Activated T-helper 1 cell treated with anti-CD3 and anti-CD28 coated beads, Interleukin-12 subunit alpha, Interleukin-12 subunit beta, Interleukin-2, Interleukin-4 antibody, amounts not matched to agents 30 ng/mL and 10 ng/mL and 1 ng/mL, durations not matched to agents 14 hours and 24 hours and 36 hours (primary cell): ENCODE results near the gene TICAM2. TPM values are rescaled to one million over a fixed set of nuclear protein-coding genes. Genes with fewer than 3 reads are reported as not detected.

ENCODE experiments used
- DNase-seq: peaks from one replicate; pipeline ENCODE4 v3.0.0; 2021; ENCODE audit warnings: low spot score
- H3K27ac Mint-ChIP-seq: one replicate; pipeline ENCODE4 v1.8.0; 2021; ENCODE audit warnings: mild to moderate bottlenecking, mixed read lengths
- H3K27me3 Mint-ChIP-seq: one replicate; pipeline ENCODE4 v1.8.0; 2022; ENCODE audit warnings: mild to moderate bottlenecking, moderate library complexity, mixed read lengths; ENCODE audit not compliant: insufficient read depth
- H3K36me3 Mint-ChIP-seq: one replicate; pipeline ENCODE4 v1.8.0; 2021; ENCODE audit warnings: low read depth, mixed read lengths
- H3K4me1 Mint-ChIP-seq: one replicate; pipeline ENCODE4 v1.8.0; 2021; ENCODE audit warnings: low read depth, mixed read lengths
- H3K4me3 Mint-ChIP-seq: one replicate; pipeline ENCODE4 v1.8.0; 2021; ENCODE audit warnings: mild to moderate bottlenecking, moderate library complexity, mixed read lengths
- H3K9me3 Mint-ChIP-seq: one replicate; pipeline ENCODE4 v1.8.0; 2021; ENCODE audit warnings: mixed read lengths
- intact Hi-C: fragments of 100-400 bp; cut with micrococcal nuclease; formaldehyde crosslinking; loops from one replicate; pipeline ENCODE4 v1.15.1; 2024
- total RNA-seq: library from RNA; stranded (reverse); gene quantifications from 2 replicates; pipeline ENCODE4 v1.2.3, GENCODE V29; 2022

Gene TICAM2
- total RNA-seq, 1 donor from 2014 or later = 1.1 TPM

DNA sequence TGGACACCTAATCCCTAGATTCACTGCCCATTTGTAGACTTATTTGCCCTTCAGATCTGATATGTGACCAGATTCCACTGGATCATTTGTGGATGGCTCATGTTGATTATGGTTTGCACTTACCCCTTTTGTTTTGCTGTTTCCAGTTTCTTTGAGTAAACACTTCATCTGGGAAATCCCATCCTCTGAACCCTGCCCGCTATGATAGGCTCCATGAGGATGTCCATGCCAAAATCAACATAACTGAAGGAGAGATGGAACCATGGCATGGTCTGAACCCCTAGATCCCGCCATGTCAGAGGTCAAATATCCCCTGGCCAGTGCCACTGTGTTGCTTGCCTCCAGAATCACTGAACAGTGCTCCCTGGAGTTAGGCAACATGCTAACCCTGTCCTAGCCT is 46.0 kb downstream of the TICAM2 start:
- intact Hi-C loops = no loop called here
- peaks cover 10% of the 10 kb centered on the region for H3K4me1 Mint-ChIP-seq
- no peaks in the 10 kb centered on the region for H3K36me3 Mint-ChIP-seq
- H3K9me3 Mint-ChIP-seq = peaks cover 3% of the 10 kb centered on the region
- no peak for DNase-seq
- H3K4me3 Mint-ChIP-seq = no peak overlapping the region
- no peak overlapping the region for H3K27ac Mint-ChIP-seq
- H3K27me3 Mint-ChIP-seq = peaks cover 19% of the 10 kb centered on the region

GRCh38 chr5:115555084-115555633 is 47.1 kb downstream of the TICAM2 start:
- no peaks in the 10 kb centered on the region for H3K9me3 Mint-ChIP-seq
- H3K27ac Mint-ChIP-seq = no peak overlapping the region
- peaks cover 10% of the 10 kb centered on the region for H3K4me1 Mint-ChIP-seq
- H3K4me3 Mint-ChIP-seq = no peak overlapping the region
- intact Hi-C loops = no loop called here
- peaks cover 12% of the 10 kb centered on the region for H3K27me3 Mint-ChIP-seq
- H3K36me3 Mint-ChIP-seq = no peaks in the 10 kb centered on the region
- DNase-seq = no peak

DNA sequence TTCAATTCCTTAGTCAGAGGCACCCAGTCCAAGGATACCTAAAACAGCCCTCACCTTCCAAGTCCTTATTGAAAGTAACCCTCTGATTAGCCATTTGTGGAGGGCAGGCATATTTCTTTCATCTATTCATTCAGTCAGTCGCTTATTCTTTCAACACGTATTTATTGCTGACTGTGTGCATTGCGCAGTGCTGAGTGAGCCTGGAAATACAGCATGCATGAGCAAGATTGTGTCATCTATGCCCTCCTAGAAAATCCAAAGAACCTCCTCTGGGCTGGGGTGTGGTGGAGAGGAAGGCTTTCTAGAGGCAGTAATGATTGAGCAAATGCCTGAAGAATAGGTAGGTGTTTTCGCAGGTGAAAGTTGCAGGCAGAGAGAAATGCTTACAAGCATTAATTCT is 49.2 kb downstream of the TICAM2 start:
- H3K27me3 Mint-ChIP-seq = peaks cover 10% of the 10 kb centered on the region
- no peak overlapping the region for H3K27ac Mint-ChIP-seq
- intact Hi-C loops = no loop called here
- no peaks in the 10 kb centered on the region for H3K36me3 Mint-ChIP-seq
- H3K9me3 Mint-ChIP-seq = no peaks in the 10 kb centered on the region
- no peak for DNase-seq
- peaks cover 8% of the 10 kb centered on the region for H3K4me1 Mint-ChIP-seq
- no peak overlapping the region for H3K4me3 Mint-ChIP-seq

DNA sequence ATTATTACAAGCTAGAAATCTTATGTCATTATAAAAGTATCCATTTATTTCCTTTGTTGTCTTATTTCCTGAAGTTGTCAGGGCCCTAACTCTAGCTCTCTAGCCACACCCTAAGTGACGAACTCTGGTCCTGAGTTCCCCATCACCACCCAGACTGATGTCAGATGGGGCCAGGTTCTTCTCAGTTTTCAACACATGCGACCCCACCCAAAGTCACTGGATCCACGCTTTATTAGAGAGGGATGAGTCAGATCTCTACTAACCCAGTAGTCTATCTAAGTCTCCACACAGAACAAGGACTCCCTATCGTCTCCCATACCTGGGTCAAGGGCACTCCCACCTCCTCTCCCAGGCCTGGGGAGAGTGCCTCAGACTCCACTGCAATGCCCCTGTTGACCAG is 50.9 kb downstream of the TICAM2 start:
- no peaks in the 10 kb centered on the region for H3K4me1 Mint-ChIP-seq
- DNase-seq = no peak
- no peak overlapping the region for H3K27ac Mint-ChIP-seq
- intact Hi-C loops = no loop called here
- peaks cover under 1% of the 10 kb centered on the region for H3K9me3 Mint-ChIP-seq
- no peak overlapping the region for H3K4me3 Mint-ChIP-seq
- no peaks in the 10 kb centered on the region for H3K36me3 Mint-ChIP-seq
- peaks cover 8% of the 10 kb centered on the region for H3K27me3 Mint-ChIP-seq

GRCh38 chr5:115549154-115549553 is 53.1 kb downstream of the TICAM2 start:
- DNase-seq = no peak
- peaks cover 3% of the 10 kb centered on the region for H3K36me3 Mint-ChIP-seq
- peaks cover 8% of the 10 kb centered on the region for H3K4me1 Mint-ChIP-seq
- no peak overlapping the region for H3K4me3 Mint-ChIP-seq
- peaks cover 10% of the 10 kb centered on the region for H3K9me3 Mint-ChIP-seq
- H3K27ac Mint-ChIP-seq = no peak overlapping the region
- H3K27me3 Mint-ChIP-seq = peaks cover 8% of the 10 kb centered on the region
- intact Hi-C loops = no loop called here

- Mint-ChIP-seq H3K27me3 (peaks cover 8% of the 10 kb centered on the region), H3K4me1 (peaks cover 8% of the 10 kb centered on the region), H3K27ac (no peak overlapping the region), H3K9me3 (peaks cover 10% of the 10 kb centered on the region), H3K4me3 (no peak overlapping the region), H3K36me3 (peaks cover 3% of the 10 kb centered on the region)
- DNase-seq = no peak
- intact Hi-C loops = no loop called here
Measured at GRCh38 chr5:115548683-115549082, 53.6 kb downstream of the TICAM2 start.

- Mint-ChIP-seq H3K9me3 (peaks cover 10% of the 10 kb centered on the region), H3K27me3 (no peaks in the 10 kb centered on the region), H3K36me3 (peaks cover 33% of the 10 kb centered on the region), H3K27ac (no peak overlapping the region), H3K4me1 (peaks cover 38% of the 10 kb centered on the region), H3K4me3 (peak overlapping the region; percentile 99)
- no peak for DNase-seq
- intact Hi-C loops = loop anchor here (1.0 to 2.0 kb wide), 3 partner anchors 283 to 539 kb away; partner anchors contain the start of genes COMMD10 and PGGT1B
Measured at GRCh38 chr5:115545351-115545882, 56.9 kb downstream of the TICAM2 start.

DNA sequence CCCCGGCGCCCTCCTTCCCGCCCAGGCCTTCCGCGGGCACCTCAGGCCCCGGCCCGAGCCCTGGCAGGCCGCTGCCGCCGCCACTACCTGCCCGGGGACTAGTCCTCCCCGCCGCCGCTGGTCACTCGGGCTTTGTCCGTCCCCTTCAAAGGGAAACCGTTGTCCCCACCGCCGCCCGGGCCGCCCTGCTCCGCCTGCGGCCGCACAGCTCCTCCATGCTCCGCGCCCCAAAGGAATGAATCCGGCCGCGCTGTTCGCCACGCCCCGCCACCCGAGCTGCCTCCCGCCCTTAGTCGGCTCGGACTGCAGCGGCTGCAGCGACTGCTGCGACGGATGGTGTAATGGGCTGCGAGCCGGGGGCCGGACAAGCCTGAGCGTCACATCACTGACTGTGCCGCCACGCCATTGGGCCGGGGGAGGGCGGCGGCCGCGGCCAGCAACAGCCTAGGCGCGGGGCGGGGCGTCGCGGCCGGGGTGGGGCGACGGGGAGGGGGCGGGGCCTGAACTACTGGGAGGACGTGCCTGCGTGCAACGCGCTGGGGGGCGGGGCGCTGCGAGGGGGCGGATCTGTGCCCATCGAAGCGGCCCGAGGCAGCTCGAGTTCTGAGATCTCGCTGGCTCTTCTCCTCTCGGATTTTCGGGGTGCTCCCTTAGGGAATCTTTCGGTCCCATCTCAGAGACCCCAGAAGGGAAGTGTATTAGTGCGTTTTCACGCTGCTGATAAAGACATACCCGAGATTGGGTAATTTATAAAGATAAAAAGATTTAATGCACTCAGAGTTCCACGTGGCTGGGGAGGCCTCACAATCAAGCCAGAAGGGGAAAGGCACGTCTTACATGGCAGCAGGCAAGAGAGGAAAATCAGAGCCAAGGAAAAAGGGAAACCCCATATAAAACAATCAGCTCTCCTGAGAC is 57.6 kb downstream of the TICAM2 start, which contains the start of gene FEM1C:
TSS of gene FEM1C (minus strand) at position 340 of the 915 bp plus-strand sequence. CDS start 1,282 bp downstream, outside the sequence.
- peaks cover 40% of the 10 kb centered on the region for H3K36me3 Mint-ChIP-seq
- intact Hi-C loops = loop anchor here (1.0 to 5.0 kb wide), 12 partner anchors 30 to 540 kb away; partner anchors contain the start of genes AP3S1, ATG12, CCDC112 and COMMD10
- peak within 1 kb of the TSS; percentile 99 for H3K4me3 Mint-ChIP-seq
- peaks cover 10% of the 10 kb centered on the region for H3K9me3 Mint-ChIP-seq
- no peaks in the 10 kb centered on the region for H3K27me3 Mint-ChIP-seq
- H3K4me1 Mint-ChIP-seq = peaks cover 45% of the 10 kb centered on the region
- H3K27ac Mint-ChIP-seq = peak within 1 kb of the TSS; percentile 100
- DNase-seq = peak; percentile 88

- peaks cover 43% of the 10 kb centered on the region for H3K36me3 Mint-ChIP-seq
- peak overlapping the region; percentile 96 for H3K27ac Mint-ChIP-seq
- peaks cover 51% of the 10 kb centered on the region for H3K4me1 Mint-ChIP-seq
- no peaks in the 10 kb centered on the region for H3K27me3 Mint-ChIP-seq
- peak overlapping the region; percentile 99 for H3K4me3 Mint-ChIP-seq
- intact Hi-C loops = loop anchor here (1.0 to 5.0 kb wide), 11 partner anchors 30 to 541 kb away; partner anchors contain the start of genes AP3S1, ATG12, CCDC112 and COMMD10
- peaks cover 10% of the 10 kb centered on the region for H3K9me3 Mint-ChIP-seq
- DNase-seq = no peak
Measured at GRCh38 chr5:115544043-115544435, 58.2 kb downstream of the TICAM2 start.

- H3K4me1 Mint-ChIP-seq = peaks cover 57% of the 10 kb centered on the region
- H3K36me3 Mint-ChIP-seq = peaks cover 49% of the 10 kb centered on the region
- H3K27me3 Mint-ChIP-seq = no peaks in the 10 kb centered on the region
- intact Hi-C loops = loop anchor here (1.0 to 5.0 kb wide), 11 partner anchors 31 to 541 kb away; partner anchors contain the start of genes AP3S1, ATG12, CCDC112 and COMMD10
- peak; percentile 57 for DNase-seq
- H3K27ac Mint-ChIP-seq = peak overlapping the region; percentile 96
- peaks cover 10% of the 10 kb centered on the region for H3K9me3 Mint-ChIP-seq
- H3K4me3 Mint-ChIP-seq = peak overlapping the region; percentile 99
Measured at GRCh38 chr5:115543365-115544042, 58.8 kb downstream of the TICAM2 start.

- intact Hi-C loops = loop anchor here (1.0 to 5.0 kb wide), 2 partner anchors 11 to 166 kb away; no protein-coding TSS in a partner anchor
- no peaks in the 10 kb centered on the region for H3K27me3 Mint-ChIP-seq
- peaks cover 64% of the 10 kb centered on the region for H3K4me1 Mint-ChIP-seq
- H3K27ac Mint-ChIP-seq = peak overlapping the region; percentile 96
- H3K36me3 Mint-ChIP-seq = peaks cover 53% of the 10 kb centered on the region
- no peak for DNase-seq
- H3K9me3 Mint-ChIP-seq = peaks cover 10% of the 10 kb centered on the region
- H3K4me3 Mint-ChIP-seq = peak overlapping the region; percentile 99
Measured at GRCh38 chr5:115542651-115543364, 59.5 kb downstream of the TICAM2 start.

DNA sequence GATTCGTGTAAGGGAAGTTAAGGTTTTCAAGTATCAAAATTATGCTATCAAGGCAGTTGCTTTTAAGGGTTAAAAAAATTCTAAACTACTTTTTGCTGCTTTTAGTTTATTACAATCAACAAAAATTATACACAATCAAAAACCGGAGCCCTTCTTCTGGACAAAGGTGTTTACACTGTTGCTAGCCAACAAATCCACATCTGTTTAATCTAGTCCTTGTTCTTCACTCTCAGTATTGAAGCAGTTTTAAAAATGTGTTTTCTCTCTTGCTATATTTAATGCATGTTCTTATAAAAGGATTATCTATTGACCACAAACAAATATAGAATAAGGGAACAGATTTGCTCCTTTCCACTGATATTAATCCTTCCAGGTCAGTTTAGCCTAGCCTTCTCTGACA is 60.2 kb downstream of the TICAM2 start:
- H3K27me3 Mint-ChIP-seq = no peaks in the 10 kb centered on the region
- DNase-seq = no peak
- peak overlapping the region; percentile 70 for H3K27ac Mint-ChIP-seq
- H3K36me3 Mint-ChIP-seq = peaks cover 57% of the 10 kb centered on the region
- peaks cover 10% of the 10 kb centered on the region for H3K9me3 Mint-ChIP-seq
- peak overlapping the region; percentile 99 for H3K4me3 Mint-ChIP-seq
- peaks cover 71% of the 10 kb centered on the region for H3K4me1 Mint-ChIP-seq
- intact Hi-C loops = loop anchor here (1.0 to 5.0 kb wide), 2 partner anchors 10 to 165 kb away; no protein-coding TSS in a partner anchor
